GM19438 (cell line): ENCODE results near the gene TAS2R50.

Experiments used
- ATAC-seq: cut with Tn5 transposase; IDR thresholded peaks from one replicate; pipeline ENCODE4 v1.9.1; 2021; ENCODE audit warnings: low read depth; ENCODE audit not compliant: unreplicated experiment

TAS2R50 gene

DNA sequence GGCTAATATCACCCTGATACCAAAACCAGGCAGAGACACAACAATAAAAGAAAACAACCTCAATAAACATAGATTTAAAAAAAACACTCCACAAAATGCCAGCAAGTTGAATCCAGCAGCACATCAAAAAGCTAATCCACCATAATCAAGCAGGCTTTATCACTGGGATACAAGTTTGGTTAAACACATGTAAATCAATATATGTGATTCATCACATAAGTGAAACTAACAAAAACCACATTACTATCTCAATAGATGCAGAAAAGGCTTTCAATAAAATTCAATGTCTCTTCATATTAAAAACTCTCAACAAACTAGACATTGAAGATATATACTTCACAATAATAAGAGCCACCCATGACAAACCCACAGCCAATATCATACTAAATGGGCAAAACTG is 30.6 kb downstream of the TAS2R50 start:
- no peak for ATAC-seq

DNA sequence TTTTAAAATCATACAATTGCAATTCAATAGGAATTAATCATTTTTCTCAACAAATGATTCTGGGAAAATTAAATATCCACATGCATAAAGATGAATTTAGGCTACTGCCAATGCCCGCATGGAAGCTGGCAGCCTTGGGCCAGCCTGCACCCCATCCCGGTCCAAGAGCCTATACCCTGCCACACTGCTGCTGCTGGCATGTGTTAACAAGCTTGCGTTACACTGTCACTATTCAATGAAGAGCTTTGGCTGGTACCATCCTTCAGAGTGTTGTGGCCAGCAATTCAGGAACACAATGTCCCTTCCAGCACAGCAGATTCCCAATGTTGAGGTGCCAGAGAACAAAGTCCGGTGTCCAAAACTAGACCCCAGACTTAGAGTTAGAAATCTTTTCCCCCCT is 34.1 kb downstream of the TAS2R50 start:
- ATAC-seq: no peak

DNA sequence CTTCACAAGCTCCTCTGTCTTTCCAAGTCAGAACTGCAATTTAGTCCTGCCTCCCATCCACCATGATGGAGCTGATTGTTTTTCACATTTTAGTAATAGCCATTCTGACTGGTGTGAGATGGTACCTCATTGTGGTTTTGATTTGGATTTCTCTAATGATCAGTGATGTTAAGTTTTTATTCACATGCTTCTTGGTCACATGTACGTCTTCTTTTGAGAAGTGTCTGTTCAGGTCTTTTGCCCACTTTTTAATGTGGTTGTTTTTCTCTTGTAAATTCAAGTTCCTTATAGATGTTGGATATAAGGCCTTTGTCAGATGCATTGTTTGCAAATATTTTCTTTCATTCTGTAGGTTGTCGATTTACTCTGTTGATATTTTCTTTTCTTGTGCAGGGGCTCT is 43.5 kb downstream of the TAS2R50 start:
- ATAC-seq: no peak

DNA sequence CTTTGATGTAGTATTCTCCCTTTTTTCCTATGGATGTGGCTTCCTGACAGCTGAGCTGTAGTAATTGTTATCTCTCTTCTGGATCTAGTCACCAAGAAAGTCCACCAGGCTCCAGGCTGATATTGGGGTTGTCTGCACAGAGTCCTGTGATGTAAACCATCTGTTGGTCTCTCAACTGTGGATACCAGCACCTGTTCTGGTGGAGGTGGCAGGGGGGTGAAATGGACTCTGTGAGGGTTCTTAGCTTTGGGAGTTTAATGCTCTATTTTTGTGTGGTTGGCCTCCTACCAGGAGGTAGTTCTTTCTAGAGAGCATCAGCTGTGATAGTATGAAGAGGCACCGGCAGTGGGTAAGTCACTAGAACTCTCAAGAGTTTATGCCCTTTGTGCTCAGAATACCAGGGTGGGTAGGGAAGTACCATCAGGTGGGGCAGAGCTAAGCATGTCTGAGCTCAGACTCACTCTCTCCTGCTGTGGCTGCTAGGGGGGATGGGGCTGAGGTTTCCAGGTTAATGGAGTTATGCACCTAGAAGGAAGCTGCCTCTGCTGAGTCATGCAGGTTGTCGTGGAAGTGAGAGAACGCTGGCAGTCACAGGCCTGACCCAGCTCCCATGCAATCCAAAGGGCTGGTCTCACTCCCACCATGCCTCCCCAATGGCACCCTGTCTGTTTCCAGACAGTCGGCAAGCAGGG is 44.6 kb downstream of the TAS2R50 start:
- ATAC-seq: no peak

DNA sequence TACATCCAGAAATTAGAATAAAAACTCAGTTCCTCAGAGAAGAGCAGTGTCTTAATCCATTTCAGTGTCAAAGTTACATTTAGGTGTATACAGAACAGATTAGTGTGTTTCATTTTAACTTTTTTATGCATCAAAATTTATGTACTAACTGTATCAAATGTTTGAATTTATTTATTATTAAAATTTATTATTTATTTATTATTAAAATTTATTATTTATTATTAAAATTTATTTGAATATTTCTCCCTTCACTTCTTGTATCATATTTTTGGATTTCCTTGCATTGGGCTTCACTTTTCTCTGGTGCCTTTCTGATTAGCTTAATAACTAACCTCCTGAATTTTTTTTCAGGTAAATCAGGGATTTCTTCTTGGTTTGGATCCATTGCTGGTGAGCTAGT is 45.3 kb downstream of the TAS2R50 start:
- ATAC-seq: no peak

DNA sequence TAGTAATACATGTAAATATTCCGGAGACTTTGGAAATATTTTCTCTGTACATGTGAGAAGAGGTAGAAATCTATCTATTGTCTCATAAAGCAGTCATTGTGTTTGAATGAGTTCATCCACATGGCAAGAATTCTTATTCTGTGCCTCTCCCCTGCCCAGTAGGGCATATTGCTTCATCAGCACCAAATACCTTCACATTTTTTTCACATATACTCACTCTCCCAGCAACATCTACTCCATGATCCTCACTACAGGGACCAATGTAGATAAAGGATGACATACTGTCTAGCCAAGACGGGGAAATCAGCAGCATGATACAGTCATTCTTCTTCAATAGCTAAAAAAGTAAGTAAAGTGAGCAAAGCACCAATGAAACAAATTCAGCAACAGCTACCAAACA is 46.3 kb downstream of the TAS2R50 start:
- no peak for ATAC-seq

DNA sequence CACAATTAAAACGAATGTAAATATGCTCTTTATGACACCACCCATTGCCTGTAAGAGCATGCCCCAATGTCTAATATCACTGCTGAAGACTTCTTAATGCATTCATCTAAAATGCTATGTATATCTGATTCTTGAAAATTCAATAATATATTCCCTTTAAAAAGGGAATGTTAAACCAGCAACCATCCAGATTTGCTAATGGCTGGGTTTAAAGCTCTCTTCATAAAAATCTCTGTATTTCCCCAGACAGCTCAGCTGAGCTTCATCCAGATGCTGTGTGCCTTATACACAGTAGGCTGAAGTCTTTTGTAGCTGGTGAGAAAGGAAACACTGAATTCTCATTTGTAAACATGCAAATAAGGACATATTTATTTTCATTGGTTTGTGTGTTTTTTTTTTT is 47.5 kb downstream of the TAS2R50 start, which contains the start of gene TAS2R14:
Gene TAS2R14 (minus strand): TSS at position 101 of the 400 bp plus-strand sequence. CDS start 56 bp downstream, at position 45.
- no peak for ATAC-seq

DNA sequence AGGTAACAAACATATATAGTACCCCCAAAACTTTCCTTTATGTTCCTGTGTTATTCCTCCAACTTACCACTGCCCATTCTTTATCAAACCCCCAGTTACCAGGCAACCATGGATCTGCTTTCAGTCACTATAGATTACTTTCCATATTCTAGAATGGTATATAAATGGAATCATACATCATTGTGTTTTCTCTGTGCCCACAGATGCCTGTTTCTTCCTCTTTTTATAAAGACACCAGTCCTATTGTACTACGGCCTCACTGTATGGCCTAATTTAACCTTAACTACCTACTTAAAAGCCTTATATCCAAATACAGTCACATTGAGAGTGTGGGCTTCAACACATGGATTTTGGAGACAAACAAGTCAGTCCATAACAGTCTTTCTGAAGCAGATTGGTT is 50.2 kb downstream of the TAS2R50 start:
- no peak for ATAC-seq
